HG03442 (cell line): ENCODE data around the gene GBP1.
A peak's percentile ranks its signal among the peaks of the same experiment; 100 is the strongest.
"Not testable (repeated sequence)": the region's sequence is repeated elsewhere in the genome, so short reads cannot be mapped to it uniquely, and the experiment has no call there.

Experiments
- ATAC-seq: cut with Tn5 transposase; IDR thresholded peaks from one replicate; pipeline ENCODE4 v1.9.1; 2021; ENCODE audit warnings: mild to moderate bottlenecking, moderate library complexity; ENCODE audit not compliant: unreplicated experiment

GBP1 gene

GRCh38 chr1:89060091-89060490 lies 4.9 kb downstream of the GBP1 start:
- no peak for ATAC-seq

GRCh38 chr1:89051955-89052312 lies 13.1 kb downstream of the GBP1 start:
- no peak for ATAC-seq

- no peak for ATAC-seq
Measured at GRCh38 chr1:89051300-89051954, 13.6 kb downstream of the GBP1 start.

DNA sequence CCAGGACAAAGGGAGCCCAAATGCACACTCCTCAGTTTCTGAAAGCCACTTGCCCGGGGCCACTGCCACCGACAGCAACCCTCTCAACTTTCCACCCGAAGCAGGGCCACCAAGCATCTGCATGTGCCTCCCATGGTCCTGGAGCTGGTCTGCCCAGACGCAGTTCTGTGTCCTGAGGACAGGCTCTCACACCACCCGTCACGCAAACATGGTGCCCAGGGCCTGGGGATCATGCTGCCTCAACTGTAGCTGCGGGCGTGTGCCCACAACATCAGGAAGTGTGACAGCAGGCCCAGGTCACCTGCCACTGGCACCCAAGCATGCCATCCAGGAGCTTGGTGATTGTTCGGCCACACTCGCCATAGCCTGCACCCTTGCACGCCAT lies 14.4 kb downstream of the GBP1 start:
- ATAC-seq: no peak

- ATAC-seq: not testable (repeated sequence)
Measured at GRCh38 chr1:89049901-89050648, 14.9 kb downstream of the GBP1 start.

- ATAC-seq: not testable (repeated sequence)
Measured at GRCh38 chr1:89049187-89049586, 15.8 kb downstream of the GBP1 start.

- ATAC-seq: no peak
Measured at GRCh38 chr1:89047734-89048133, 17.3 kb downstream of the GBP1 start.

DNA sequence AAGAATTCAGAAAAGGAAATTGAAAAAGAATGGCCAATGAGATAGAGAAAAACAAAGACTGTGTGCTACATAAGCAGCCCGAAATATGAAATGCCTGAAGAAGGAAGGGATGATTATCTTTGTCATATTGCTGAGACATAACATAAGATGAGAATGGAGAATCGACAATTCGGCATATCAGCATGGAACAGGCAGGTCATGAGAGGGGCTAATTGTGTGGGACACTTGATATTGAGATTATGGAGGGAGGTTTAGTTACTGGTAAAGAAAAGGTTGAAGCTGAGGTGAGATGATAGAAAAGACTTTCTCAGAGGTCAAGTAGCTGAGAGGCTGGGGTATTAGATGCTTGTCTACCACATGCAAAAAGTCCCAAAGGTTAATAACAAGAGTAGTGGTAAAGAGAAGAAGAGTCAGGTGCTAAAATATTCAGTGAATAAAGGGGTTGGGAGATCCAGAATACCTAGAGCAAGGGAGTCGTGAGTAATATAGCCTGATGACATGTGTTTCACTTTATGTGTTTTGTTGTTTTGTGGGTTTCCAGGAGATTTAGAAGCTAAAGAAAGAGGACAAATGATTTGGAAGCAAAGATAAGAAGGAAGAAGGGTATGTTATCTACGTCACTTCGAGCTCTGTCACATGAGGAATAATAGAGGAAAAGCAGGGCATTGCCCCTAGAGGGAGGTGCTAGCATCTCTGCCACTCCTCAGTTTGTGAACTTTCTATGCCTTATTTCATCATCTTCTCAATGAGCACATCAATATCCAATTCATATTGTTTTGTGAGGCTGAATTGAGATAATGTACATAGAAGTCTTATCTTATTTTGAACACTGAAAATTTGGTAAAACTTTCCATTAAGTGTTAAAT lies 18.5 kb downstream of the GBP1 start:
- peak; percentile 78 for ATAC-seq

GRCh38 chr1:89044970-89045721 lies 19.9 kb downstream of the GBP1 start:
- no peak for ATAC-seq

DNA sequence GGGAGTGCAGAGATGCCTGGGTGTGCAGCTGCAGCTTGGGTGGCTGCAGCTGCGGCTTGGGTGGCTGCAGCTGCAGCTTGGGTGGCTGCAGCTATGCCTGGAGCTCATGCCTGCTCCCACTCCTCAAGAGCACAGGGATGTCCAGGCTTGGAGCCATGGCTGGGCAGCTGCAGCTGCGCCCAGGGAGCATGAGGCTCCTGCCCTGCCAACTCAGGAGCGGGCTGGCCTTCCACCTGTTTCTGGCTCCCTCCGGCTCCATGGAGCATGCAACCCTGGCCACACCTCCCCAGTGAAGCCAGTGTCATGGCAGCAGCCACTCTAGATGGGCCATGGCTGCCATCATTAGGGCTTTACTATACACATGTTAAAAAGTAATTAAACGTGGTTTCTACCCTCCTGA lies 21.1 kb downstream of the GBP1 start:
- ATAC-seq: no peak

- ATAC-seq: no peak
Measured at GRCh38 chr1:89042491-89042890, 22.5 kb downstream of the GBP1 start.

DNA sequence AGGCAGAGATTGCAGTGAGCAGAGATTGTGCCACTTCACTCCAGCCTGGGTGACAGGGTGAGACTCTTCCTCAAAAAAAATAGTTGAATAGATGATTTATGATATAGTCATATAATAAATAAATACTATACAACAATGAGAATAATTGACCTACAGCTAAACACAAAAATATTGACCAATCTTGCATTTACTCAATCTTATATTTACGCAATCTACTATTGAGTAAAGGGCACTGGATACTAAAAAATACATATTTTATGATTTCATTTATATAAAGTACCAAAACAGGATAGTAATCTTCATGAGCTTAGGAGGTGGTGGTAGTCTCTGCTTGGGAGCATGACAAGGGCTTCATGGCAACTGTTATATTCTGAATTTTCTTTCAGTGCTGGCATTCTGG lies 23.3 kb downstream of the GBP1 start:
- ATAC-seq: no peak

DNA sequence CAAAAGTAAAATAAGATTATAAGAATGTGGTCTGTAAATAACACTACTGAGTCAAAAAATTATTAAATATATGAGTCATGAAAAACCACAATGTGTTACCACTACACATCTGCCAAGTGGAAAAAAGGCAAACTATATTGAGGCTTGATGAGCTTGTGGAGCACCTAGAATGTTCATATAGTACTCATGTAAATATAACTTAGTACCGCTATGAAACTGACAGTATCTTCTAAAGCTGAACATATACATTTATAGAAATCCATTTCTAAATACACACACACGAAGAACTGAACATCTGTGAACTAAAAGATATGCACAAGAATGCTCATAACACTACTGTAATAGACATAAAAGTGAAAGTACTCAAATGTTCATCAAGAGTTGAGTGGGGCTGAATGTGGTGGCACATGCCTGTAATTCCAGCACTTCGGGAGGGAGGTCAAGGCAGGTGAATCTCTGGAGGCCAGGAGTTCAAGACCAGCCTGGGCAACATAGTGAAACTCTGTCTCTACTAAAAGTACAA lies 23.8 kb downstream of the GBP1 start:
- peak; percentile 97 for ATAC-seq

GRCh38 chr1:89040315-89040626 lies 24.7 kb downstream of the GBP1 start:
- no peak for ATAC-seq

GRCh38 chr1:89037186-89037585 lies 27.8 kb downstream of the GBP1 start:
- ATAC-seq: no peak

DNA sequence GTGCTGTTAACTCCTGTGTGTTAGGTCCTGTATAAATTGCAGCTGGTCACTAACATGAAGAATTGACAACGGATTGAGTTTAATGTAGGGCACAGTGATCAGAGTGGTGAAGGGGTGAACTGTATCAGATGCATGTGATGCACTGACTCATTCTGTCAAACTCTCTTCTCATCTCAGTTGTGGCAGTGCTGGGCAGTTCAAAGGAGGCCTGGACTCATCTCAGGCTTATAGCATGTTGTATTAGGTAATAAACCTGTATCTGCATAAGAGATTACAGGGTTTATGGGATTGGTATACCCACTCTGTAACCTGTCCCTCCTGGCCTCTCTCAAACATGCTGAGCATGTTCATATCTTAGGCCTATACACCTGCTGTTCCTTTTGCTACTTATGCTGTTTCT lies 29.9 kb downstream of the GBP1 start:
- ATAC-seq: no peak

GRCh38 chr1:89034004-89034403 lies 31.0 kb downstream of the GBP1 start:
- not testable (repeated sequence) for ATAC-seq

GRCh38 chr1:89029051-89029450 lies 36.0 kb downstream of the GBP1 start:
- ATAC-seq: not testable (repeated sequence)

DNA sequence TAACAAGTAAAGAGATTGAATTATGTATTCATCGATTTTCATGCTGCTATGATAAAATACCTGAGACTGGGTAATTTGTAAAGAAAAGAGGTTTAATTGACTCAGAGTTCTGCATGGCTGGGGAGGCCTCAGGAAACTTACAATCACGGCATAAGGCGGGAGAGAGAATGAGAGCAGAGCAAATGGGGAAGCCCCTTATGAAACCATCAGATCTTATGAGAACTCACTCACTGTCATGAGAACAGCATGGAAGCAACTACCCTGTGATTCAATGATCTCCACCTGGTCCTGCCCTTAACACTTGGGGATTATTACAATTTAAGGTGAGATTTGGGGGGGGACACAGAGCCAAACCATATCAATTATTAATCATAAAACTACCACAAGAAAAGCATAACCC lies 39.1 kb downstream of the GBP1 start:
- no peak for ATAC-seq

GRCh38 chr1:89023026-89023425 lies 42.0 kb downstream of the GBP1 start:
- ATAC-seq: peak; percentile 6
